ENCODE data around the gene SLC6A19. TPM values are rescaled to one million over a fixed set of nuclear protein-coding genes. Genes with fewer than 3 reads are reported as not detected.

SLC6A19 gene
- total and polyA plus RNA-seq, 10 of the 15 experiments (the other 5 are each of a cell fraction or from before 2014, with no cell fraction given) = 0.01 to 0.03 TPM; not detected in 8

DNA sequence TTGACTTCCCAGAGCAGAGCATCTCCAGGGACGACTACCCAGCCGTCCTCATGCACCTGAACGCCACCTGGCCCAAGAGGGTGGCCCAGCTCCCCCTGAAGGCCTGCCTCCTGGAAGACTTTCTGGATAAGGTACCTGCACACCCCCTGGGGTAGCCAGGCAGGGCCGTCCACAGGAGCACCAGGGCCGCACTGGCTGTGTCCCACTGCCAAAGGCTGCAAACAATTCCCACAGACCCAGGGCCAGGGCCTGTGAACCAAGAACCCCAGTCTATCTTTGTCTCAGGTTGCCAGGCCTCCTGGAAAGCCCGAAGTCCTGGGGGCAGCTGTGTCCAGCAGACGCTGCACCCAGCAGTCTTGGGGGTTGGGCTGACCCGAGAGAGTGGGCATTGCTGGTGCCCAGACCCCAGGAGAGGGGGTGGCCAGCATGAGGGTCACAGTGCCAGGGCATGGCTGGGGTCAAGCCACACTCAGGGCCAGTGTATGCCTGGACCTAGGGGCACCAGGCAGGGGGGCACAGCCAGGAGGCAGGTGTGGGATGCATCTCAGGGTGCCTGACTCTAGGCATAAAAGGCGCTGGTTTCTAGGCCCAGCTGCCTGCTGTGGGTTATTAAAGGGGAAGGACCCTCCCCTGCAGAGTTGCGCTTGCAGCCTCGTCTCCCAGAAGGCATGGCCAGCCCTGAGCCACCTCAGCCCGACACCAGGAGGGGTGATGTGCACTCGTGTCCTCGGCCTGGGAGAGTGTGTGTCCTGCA lies 41.5 kb downstream of the SLC6A19 start (continued):
- TF ChIP-seq, protein P1, sequence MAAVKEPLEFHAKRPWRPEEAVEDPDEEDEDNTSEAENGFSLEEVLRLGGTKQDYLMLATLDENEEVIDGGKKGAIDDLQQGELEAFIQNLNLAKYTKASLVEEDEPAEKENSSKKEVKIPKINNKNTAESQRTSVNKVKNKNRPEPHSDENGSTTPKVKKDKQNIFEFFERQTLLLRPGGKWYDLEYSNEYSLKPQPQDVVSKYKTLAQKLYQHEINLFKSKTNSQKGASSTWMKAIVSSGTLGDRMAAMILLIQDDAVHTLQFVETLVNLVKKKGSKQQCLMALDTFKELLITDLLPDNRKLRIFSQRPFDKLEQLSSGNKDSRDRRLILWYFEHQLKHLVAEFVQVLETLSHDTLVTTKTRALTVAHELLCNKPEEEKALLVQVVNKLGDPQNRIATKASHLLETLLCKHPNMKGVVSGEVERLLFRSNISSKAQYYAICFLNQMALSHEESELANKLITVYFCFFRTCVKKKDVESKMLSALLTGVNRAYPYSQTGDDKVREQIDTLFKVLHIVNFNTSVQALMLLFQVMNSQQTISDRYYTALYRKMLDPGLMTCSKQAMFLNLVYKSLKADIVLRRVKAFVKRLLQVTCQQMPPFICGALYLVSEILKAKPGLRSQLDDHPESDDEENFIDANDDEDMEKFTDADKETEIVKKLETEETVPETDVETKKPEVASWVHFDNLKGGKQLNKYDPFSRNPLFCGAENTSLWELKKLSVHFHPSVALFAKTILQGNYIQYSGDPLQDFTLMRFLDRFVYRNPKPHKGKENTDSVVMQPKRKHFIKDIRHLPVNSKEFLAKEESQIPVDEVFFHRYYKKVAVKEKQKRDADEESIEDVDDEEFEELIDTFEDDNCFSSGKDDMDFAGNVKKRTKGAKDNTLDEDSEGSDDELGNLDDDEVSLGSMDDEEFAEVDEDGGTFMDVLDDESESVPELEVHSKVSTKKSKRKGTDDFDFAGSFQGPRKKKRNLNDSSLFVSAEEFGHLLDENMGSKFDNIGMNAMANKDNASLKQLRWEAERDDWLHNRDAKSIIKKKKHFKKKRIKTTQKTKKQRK (IDR thresholded peaks at IDR 0.05; ENCODE audit: low read depth, low read length) = no peak
- TF ChIP-seq, protein P2, sequence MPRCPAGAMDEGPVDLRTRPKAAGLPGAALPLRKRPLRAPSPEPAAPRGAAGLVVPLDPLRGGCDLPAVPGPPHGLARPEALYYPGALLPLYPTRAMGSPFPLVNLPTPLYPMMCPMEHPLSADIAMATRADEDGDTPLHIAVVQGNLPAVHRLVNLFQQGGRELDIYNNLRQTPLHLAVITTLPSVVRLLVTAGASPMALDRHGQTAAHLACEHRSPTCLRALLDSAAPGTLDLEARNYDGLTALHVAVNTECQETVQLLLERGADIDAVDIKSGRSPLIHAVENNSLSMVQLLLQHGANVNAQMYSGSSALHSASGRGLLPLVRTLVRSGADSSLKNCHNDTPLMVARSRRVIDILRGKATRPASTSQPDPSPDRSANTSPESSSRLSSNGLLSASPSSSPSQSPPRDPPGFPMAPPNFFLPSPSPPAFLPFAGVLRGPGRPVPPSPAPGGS (IDR thresholded peaks at IDR 0.05; ENCODE audit: borderline replicate concordance, insufficient read depth, low read depth, low read length, poor library complexity, severe bottlenecking) = no peak
- TF ChIP-seq SMARCA5 (IDR thresholded peaks at IDR 0.05) (no peak), NFYB (IDR thresholded peaks at IDR 0.05; ENCODE audit: insufficient read depth, low read depth, low read length) (no peak)

DNA sequence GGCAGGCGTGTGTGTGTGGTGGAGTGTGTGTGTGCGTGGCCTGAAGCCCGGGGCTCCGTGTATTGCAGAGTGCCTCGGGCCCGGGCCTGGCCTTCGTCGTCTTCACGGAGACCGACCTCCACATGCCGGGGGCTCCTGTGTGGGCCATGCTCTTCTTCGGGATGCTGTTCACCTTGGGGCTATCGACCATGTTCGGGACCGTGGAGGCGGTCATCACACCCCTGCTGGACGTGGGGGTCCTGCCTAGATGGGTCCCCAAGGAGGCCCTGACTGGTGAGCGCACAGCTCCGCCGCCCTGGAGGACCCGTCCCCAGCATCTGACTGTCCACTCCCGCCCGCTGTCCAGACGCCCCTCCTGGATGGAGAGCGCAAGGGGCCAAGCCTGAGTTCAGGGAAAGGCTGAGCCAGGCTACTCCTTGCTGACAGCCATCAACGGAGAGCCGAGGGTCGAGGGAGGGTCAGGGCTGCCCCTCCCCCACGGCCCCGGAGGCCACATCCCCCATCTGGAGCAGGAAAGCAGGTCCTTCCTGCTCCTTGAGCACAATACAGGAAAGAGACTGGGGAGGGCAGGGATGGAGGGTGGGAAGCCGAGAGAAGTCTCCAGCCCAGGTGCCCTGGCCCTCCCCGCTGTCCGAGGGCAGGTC lies 42.2 kb downstream of the SLC6A19 start:
- H3K9ac ChIP-seq (ENCODE audit: control insufficient read depth, insufficient read depth, low read length) = no peak overlapping the region
- FAIRE-seq = no peak
- no peaks in the 10 kb centered on the region for H3K79me2 ChIP-seq (ENCODE audit: control insufficient read depth, insufficient read depth, low read length)
- BruUV-seq (replicated peaks) = no TSS peak
- ChIA-PET POLR2A (no interaction called here), RAD21 (ENCODE audit: unreplicated experiment) (no interaction called here), CTCF (interaction anchor here (0.5 kb wide), 1 partner anchor 1145 kb away, joined by 3 read pairs; no protein-coding TSS in a partner anchor), SMC1A (ENCODE audit: uncharacterized antibody, unreplicated experiment) (no interaction called here)
- WGBS (ENCODE audit: insufficient coverage, insufficient replicate concordance, low lambda C conversion rate, missing lambda C conversion rate) = 46% methylated on average over 31 of the region's 33 CpGs
- H3K36me3 ChIP-seq (ENCODE audit: control insufficient read depth in 2 of 2, insufficient read depth in 2 of 2, low read length in 1 of 2) = no peaks in the 10 kb centered on the region
- no peak for DNase-seq (ENCODE audit: low read depth, low spot score)
- no peak overlapping the region for H2AFZ ChIP-seq (ENCODE audit: control insufficient read depth, low read depth, low read length)
- intact Hi-C loops (cut with micrococcal nuclease; ENCODE audit: unreplicated experiment) = no loop called here
- no peak overlapping the region for H3K4me2 ChIP-seq (ENCODE audit: control insufficient read depth, insufficient read depth)
- no peak overlapping the region for H3K4me3 ChIP-seq
- H3K9me3 ChIP-seq (replicated peaks; ENCODE audit: control insufficient read depth, insufficient read depth, low read length) = no peaks in the 10 kb centered on the region
- H3K27ac ChIP-seq (ENCODE audit: control insufficient read depth, insufficient read depth) = no peak overlapping the region
- no peaks in the 10 kb centered on the region for H3K4me1 ChIP-seq (ENCODE audit: control insufficient read depth, insufficient read depth, low read length)
- no peak for ATAC-seq
- no peaks in the 10 kb centered on the region for H4K20me1 ChIP-seq (ENCODE audit: control insufficient read depth, insufficient read depth)
- no peaks in the 10 kb centered on the region; a peak in 2 of 4 replicates for H3K27me3 ChIP-seq (replicated peaks in 1 of 2; ENCODE audit: control insufficient read depth in 2 of 2, insufficient read depth in 2 of 2, low read length in 1 of 2)
- in situ Hi-C loops (cut with MboI) = no loop called here
- no peak for TF ChIP-seq MEF2A (IDR thresholded peaks at IDR 0.05; ENCODE audit: insufficient read depth, low read depth, low read length)
- no peak for TF ChIP-seq DPF2 (IDR thresholded peaks at IDR 0.05)
- TF ChIP-seq, protein P3, sequence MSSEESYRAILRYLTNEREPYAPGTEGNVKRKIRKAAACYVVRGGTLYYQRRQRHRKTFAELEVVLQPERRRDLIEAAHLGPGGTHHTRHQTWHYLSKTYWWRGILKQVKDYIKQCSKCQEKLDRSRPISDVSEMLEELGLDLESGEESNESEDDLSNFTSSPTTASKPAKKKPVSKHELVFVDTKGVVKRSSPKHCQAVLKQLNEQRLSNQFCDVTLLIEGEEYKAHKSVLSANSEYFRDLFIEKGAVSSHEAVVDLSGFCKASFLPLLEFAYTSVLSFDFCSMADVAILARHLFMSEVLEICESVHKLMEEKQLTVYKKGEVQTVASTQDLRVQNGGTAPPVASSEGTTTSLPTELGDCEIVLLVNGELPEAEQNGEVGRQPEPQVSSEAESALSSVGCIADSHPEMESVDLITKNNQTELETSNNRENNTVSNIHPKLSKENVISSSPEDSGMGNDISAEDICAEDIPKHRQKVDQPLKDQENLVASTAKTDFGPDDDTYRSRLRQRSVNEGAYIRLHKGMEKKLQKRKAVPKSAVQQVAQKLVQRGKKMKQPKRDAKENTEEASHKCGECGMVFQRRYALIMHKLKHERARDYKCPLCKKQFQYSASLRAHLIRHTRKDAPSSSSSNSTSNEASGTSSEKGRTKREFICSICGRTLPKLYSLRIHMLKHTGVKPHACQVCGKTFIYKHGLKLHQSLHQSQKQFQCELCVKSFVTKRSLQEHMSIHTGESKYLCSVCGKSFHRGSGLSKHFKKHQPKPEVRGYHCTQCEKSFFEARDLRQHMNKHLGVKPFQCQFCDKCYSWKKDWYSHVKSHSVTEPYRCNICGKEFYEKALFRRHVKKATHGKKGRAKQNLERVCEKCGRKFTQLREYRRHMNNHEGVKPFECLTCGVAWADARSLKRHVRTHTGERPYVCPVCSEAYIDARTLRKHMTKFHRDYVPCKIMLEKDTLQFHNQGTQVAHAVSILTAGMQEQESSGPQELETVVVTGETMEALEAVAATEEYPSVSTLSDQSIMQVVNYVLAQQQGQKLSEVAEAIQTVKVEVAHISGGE (CRISPR knock-in tag; IDR thresholded peaks at IDR 0.05) = no peak
- TF ChIP-seq, protein P4, sequence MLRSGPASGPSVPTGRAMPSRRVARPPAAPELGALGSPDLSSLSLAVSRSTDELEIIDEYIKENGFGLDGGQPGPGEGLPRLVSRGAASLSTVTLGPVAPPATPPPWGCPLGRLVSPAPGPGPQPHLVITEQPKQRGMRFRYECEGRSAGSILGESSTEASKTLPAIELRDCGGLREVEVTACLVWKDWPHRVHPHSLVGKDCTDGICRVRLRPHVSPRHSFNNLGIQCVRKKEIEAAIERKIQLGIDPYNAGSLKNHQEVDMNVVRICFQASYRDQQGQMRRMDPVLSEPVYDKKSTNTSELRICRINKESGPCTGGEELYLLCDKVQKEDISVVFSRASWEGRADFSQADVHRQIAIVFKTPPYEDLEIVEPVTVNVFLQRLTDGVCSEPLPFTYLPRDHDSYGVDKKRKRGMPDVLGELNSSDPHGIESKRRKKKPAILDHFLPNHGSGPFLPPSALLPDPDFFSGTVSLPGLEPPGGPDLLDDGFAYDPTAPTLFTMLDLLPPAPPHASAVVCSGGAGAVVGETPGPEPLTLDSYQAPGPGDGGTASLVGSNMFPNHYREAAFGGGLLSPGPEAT (IDR thresholded peaks at IDR 0.05; ENCODE audit: low read depth) = no peak
- no peak for TF ChIP-seq CBX3 (IDR thresholded peaks at IDR 0.05; ENCODE audit: borderline replicate concordance, low read depth)

Measured in GM12878 (cell line).